Caco-2 (cell line): ENCODE results near the gene NFIC. TPM values are rescaled to one million over a fixed set of nuclear protein-coding genes. Genes with fewer than 3 reads are reported as not detected.
A peak's percentile ranks its signal among the peaks of the same experiment; 100 is the strongest.

Experiments
- BruUV-seq: library from RNA; stranded (reverse); fragments of 400-500 nt; replicated peaks from 2 replicates; lab custom pipeline; 2021; lab: Mats Ljungman, UMichigan
- CTCF ChIA-PET: fragments of 300-600 bp; sonication (Branson Sonifier 250); formaldehyde crosslinking; loops from one replicate; lab custom pipeline; 2022; ENCODE audit warnings: antibody characterized with exemption; lab: Charles Lee
- POLR2A ChIA-PET: fragments of 300-600 bp; sonication (Branson Sonifier 250); formaldehyde crosslinking; loops from one replicate; lab custom pipeline; 2022; ENCODE audit warnings: antibody characterized with exemption; lab: Charles Lee
- DNase-seq, 2 experiments: peaks; one replicate each; pipeline versions ENCODE4 v3.0.0 to v3.0.0-alpha.2; 2020 to 2022
- H3K27me3 ChIP-seq: replicated peaks from 2 replicates; pipeline ENCODE4 v1.6.0; 2011; ENCODE audit warnings: low read length; ENCODE audit not compliant: control insufficient read depth, insufficient read depth
- H3K36me3 ChIP-seq: 2 replicates; pipeline ENCODE4 v1.5.1; 2011; ENCODE audit warnings: low read length; ENCODE audit not compliant: control insufficient read depth, insufficient read depth
- H3K4me1 ChIP-seq: fragments of 250-450 bp; sonication (Bioruptor Pico); 2 replicates; pipeline ENCODE4 v1.5.1; 2020; ENCODE audit warnings: mild to moderate bottlenecking
- H3K4me3 ChIP-seq: 2 replicates; pipeline ENCODE4 v1.5.1; 2011; ENCODE audit warnings: low read depth, mild to moderate bottlenecking, control low read depth, low read length
- H3K9me3 ChIP-seq: fragments of 250-450 bp; sonication (Bioruptor Pico); 2 replicates; pipeline ENCODE4 v1.5.1; 2020; ENCODE audit warnings: mild to moderate bottlenecking, moderate library complexity
- H3K27ac Mint-ChIP-seq: one replicate; pipeline ENCODE4 v1.8.0; 2022; ENCODE audit warnings: mixed read lengths; ENCODE audit not compliant: unreplicated experiment
- H3K27me3 Mint-ChIP-seq: one replicate; pipeline ENCODE4 v1.8.0; 2022; ENCODE audit warnings: mixed read lengths; ENCODE audit not compliant: insufficient read depth, unreplicated experiment
- H3K36me3 Mint-ChIP-seq: one replicate; pipeline ENCODE4 v1.8.0; 2022; ENCODE audit warnings: mild to moderate bottlenecking, mixed read lengths; ENCODE audit not compliant: insufficient read depth, unreplicated experiment
- H3K4me1 Mint-ChIP-seq: one replicate; pipeline ENCODE4 v1.8.0; 2022; ENCODE audit warnings: low read depth, mixed read lengths; ENCODE audit not compliant: unreplicated experiment
- H3K4me3 Mint-ChIP-seq: one replicate; pipeline ENCODE4 v1.8.0; 2022; ENCODE audit warnings: mild to moderate bottlenecking, moderate library complexity, mixed read lengths; ENCODE audit not compliant: unreplicated experiment
- H3K9me3 Mint-ChIP-seq: one replicate; pipeline ENCODE4 v1.8.0; 2022; ENCODE audit warnings: mixed read lengths; ENCODE audit not compliant: unreplicated experiment
- CTCF ChIP-seq, 2 experiments: fragments of 200-600 bp in 1 of 2; IDR thresholded peaks; 1 replicate in 1 of 2; 2 replicates in 1 of 2; pipeline versions ENCODE4 v1.5.1 to v1.8.0; 2011 to 2022; ENCODE audit warnings: antibody characterized with exemption in 1 of 2, control low read depth in 1 of 2, inconsistent platforms in 1 of 2, low read depth in 1 of 2, low read length in 1 of 2, mild to moderate bottlenecking in 1 of 2, moderate library complexity in 1 of 2; ENCODE audit not compliant: insufficient read depth in 1 of 2, severe bottlenecking in 1 of 2, unreplicated experiment in 1 of 2
- intact Hi-C: fragments of 100-400 bp; cut with micrococcal nuclease; formaldehyde crosslinking; loops from one replicate; pipeline ENCODE4 v1.10.0; 2022; ENCODE audit not compliant: unreplicated experiment
- total RNA-seq: library from RNA; stranded (reverse); gene quantifications from 2 replicates; pipeline ENCODE4 v1.2.3, GENCODE V29; 2022

NFIC gene
- total RNA-seq, 1 experiment from 2014 or later: 5.1 TPM

- Mint-ChIP-seq H3K36me3 (no peaks in the 10 kb centered on the region), H3K9me3 (no peaks in the 10 kb centered on the region), H3K27ac (no peak overlapping the region), H3K27me3 (peaks cover 3% of the 10 kb centered on the region), H3K4me3 (no peak overlapping the region), H3K4me1 (no peaks in the 10 kb centered on the region)
- Histone ChIP-seq H3K4me3 (no peak overlapping the region), H3K36me3 (no peaks in the 10 kb centered on the region), H3K27me3 (no peaks in the 10 kb centered on the region), H3K9me3 (no peaks in the 10 kb centered on the region), H3K4me1 (0 out of 2 replicates have a peak, but pooled peaks cover 3% of the 10 kb centered on the region)
- no peak for TF ChIP-seq CTCF (IDR thresholded peaks at IDR 0.05; ENCODE audit: insufficient read depth in 1 of 2, low read depth in 1 of 2, low read length in 1 of 2, severe bottlenecking in 1 of 2, unreplicated experiment in 1 of 2)
- intact Hi-C loops: no loop called here
- POLR2A ChIA-PET: no interaction called here
- CTCF ChIA-PET: interaction anchor here (0.6 kb wide), 1 partner anchor 1011 kb away, joined by 3 read pairs; no protein-coding TSS in a partner anchor
- no TSS peak for BruUV-seq
- DNase-seq: no peak
Observed at GRCh38 chr19:3396881-3397265, 30.5 kb downstream of the NFIC start.

GRCh38 chr19:3397266-3398022 is 31.1 kb downstream of the NFIC start:
- H3K4me1 ChIP-seq: 0 out of 2 replicates have a peak, but pooled peaks cover 3% of the 10 kb centered on the region
- intact Hi-C loops: no loop called here
- POLR2A ChIA-PET: no interaction called here
- TF ChIP-seq CTCF (IDR thresholded peaks at IDR 0.05; ENCODE audit: insufficient read depth in 1 of 2, low read depth in 1 of 2, low read length in 1 of 2, severe bottlenecking in 1 of 2, unreplicated experiment in 1 of 2): no peak
- H3K36me3 ChIP-seq: no peaks in the 10 kb centered on the region
- no peaks in the 10 kb centered on the region for H3K4me1 Mint-ChIP-seq
- H3K4me3 ChIP-seq: no peak overlapping the region
- CTCF ChIA-PET: interaction anchor here (0.6 kb wide), 1 partner anchor 1011 kb away, joined by 3 read pairs; no protein-coding TSS in a partner anchor
- no peaks in the 10 kb centered on the region for H3K9me3 Mint-ChIP-seq
- H3K27ac Mint-ChIP-seq: no peak overlapping the region
- no peak overlapping the region for H3K4me3 Mint-ChIP-seq
- peak; percentile 34 to 55 for DNase-seq
- H3K9me3 ChIP-seq: no peaks in the 10 kb centered on the region
- no peaks in the 10 kb centered on the region for H3K27me3 ChIP-seq
- no TSS peak for BruUV-seq
- H3K27me3 Mint-ChIP-seq: peaks cover 3% of the 10 kb centered on the region
- H3K36me3 Mint-ChIP-seq: no peaks in the 10 kb centered on the region

GRCh38 chr19:3398114-3398899 is 31.9 kb downstream of the NFIC start:
- POLR2A ChIA-PET: no interaction called here
- TF ChIP-seq CTCF (IDR thresholded peaks at IDR 0.05; ENCODE audit: insufficient read depth in 1 of 2, low read depth in 1 of 2, low read length in 1 of 2, severe bottlenecking in 1 of 2, unreplicated experiment in 1 of 2): no peak
- no TSS peak for BruUV-seq

More at GRCh38 chr19:3398114-3398899, 31.9 kb downstream of the NFIC start:
- Histone ChIP-seq H3K4me1 (0 out of 2 replicates have a peak, but pooled peaks cover 3% of the 10 kb centered on the region), H3K9me3 (no peaks in the 10 kb centered on the region), H3K27me3 (no peaks in the 10 kb centered on the region), H3K4me3 (no peak overlapping the region), H3K36me3 (no peaks in the 10 kb centered on the region)
- H3K36me3 Mint-ChIP-seq: no peaks in the 10 kb centered on the region
- CTCF ChIA-PET: no interaction called here
- no peaks in the 10 kb centered on the region for H3K9me3 Mint-ChIP-seq
- no peaks in the 10 kb centered on the region for H3K4me1 Mint-ChIP-seq
- H3K27ac Mint-ChIP-seq: no peak overlapping the region
- peaks cover 3% of the 10 kb centered on the region for H3K27me3 Mint-ChIP-seq
- no peak overlapping the region for H3K4me3 Mint-ChIP-seq
- no peak for DNase-seq
- intact Hi-C loops: no loop called here
